Measurements from ENCODE around the gene NFYC. TPM values are rescaled to one million over a fixed set of nuclear protein-coding genes. Genes with fewer than 3 reads are reported as not detected.

NFYC gene
- total RNA-seq, 2 donors from 2014 or later, result 43.6 to 59.0 TPM

- Mint-ChIP-seq H3K9me3 (no peaks in the 10 kb centered on the region), H3K4me3 (no peak overlapping the region), H3K27me3 (ENCODE audit: insufficient read depth) (no peaks in the 10 kb centered on the region), H3K4me1 (no peaks in the 10 kb centered on the region), H3K36me3 (ENCODE audit: low read depth) (no peaks in the 10 kb centered on the region), H3K27ac (no peak overlapping the region)
- DNase-seq, result no peak
- Histone ChIP-seq H3K36me3 (ENCODE audit: control insufficient read depth, insufficient read depth, low read length) (no peaks in the 10 kb centered on the region), H3K27ac (ENCODE audit: low read depth, low read length) (no peak overlapping the region), H3K4me1 (ENCODE audit: control insufficient read depth, insufficient read depth, low read length) (no peaks in the 10 kb centered on the region), H3K27me3 (ENCODE audit: control insufficient read depth, insufficient read depth, low read length, poor library complexity, severe bottlenecking) (no peaks in the 10 kb centered on the region), H3K9me3 (ENCODE audit: control insufficient read depth, low read length) (no peaks in the 10 kb centered on the region), H3K9ac (ENCODE audit: extremely low read depth, low read length, poor library complexity, severe bottlenecking) (no peak overlapping the region), H3K4me3 (ENCODE audit: low read length) (no peak overlapping the region)
- TF ChIP-seq CTCF (conservative IDR thresholded peaks at IDR 0.05), result no peak
- 96 to 100% methylated on average over 1 to 2 of the region's 2 CpGs for WGBS, 2 experiments (ENCODE audit: insufficient coverage in 1 of 2, insufficient read length in 1 of 2)
Observed at GRCh38 chr1:40679165-40679953, 12.1 kb upstream of the NFYC start.

GRCh38 chr1:40684669-40685068 lies 6.8 kb upstream of the NFYC start:
- H3K27ac Mint-ChIP-seq, result no peak overlapping the region
- H3K4me1 Mint-ChIP-seq, result peaks cover under 1% of the 10 kb centered on the region
- Histone ChIP-seq H3K36me3 (ENCODE audit: control insufficient read depth, insufficient read depth, low read length) (peaks cover 12% of the 10 kb centered on the region), H3K9ac (ENCODE audit: extremely low read depth, low read length, poor library complexity, severe bottlenecking) (no peak overlapping the region), H3K4me3 (ENCODE audit: low read length) (no peak overlapping the region), H3K9me3 (ENCODE audit: control insufficient read depth, low read length) (no peaks in the 10 kb centered on the region), H3K4me1 (ENCODE audit: control insufficient read depth, insufficient read depth, low read length) (no peaks in the 10 kb centered on the region), H3K27ac (ENCODE audit: low read depth, low read length) (no peak overlapping the region), H3K27me3 (ENCODE audit: control insufficient read depth, insufficient read depth, low read length, poor library complexity, severe bottlenecking) (no peaks in the 10 kb centered on the region)
- no peak for DNase-seq
- H3K9me3 Mint-ChIP-seq, result no peaks in the 10 kb centered on the region
- no peak overlapping the region for H3K4me3 Mint-ChIP-seq
- no peak for TF ChIP-seq CTCF (conservative IDR thresholded peaks at IDR 0.05)
- peaks cover 24% of the 10 kb centered on the region for H3K36me3 Mint-ChIP-seq (ENCODE audit: low read depth)
- H3K27me3 Mint-ChIP-seq (ENCODE audit: insufficient read depth), result no peaks in the 10 kb centered on the region
- 90 to 91% methylated on average over 3 of the region's 3 CpGs for WGBS, 2 experiments (ENCODE audit: insufficient coverage in 1 of 2, insufficient read length in 1 of 2)

- 96% methylated on average over 7 of the region's 7 CpGs for WGBS, 2 experiments (ENCODE audit: insufficient coverage in 1 of 2, insufficient read length in 1 of 2)
- Histone ChIP-seq H3K9me3 (ENCODE audit: control insufficient read depth, low read length) (no peaks in the 10 kb centered on the region), H3K9ac (ENCODE audit: extremely low read depth, low read length, poor library complexity, severe bottlenecking) (no peak overlapping the region), H3K36me3 (ENCODE audit: control insufficient read depth, insufficient read depth, low read length) (peaks cover 14% of the 10 kb centered on the region), H3K4me3 (ENCODE audit: low read length) (no peak overlapping the region), H3K4me1 (ENCODE audit: control insufficient read depth, insufficient read depth, low read length) (no peaks in the 10 kb centered on the region), H3K27ac (ENCODE audit: low read depth, low read length) (no peak overlapping the region), H3K27me3 (ENCODE audit: control insufficient read depth, insufficient read depth, low read length, poor library complexity, severe bottlenecking) (no peaks in the 10 kb centered on the region)
- Mint-ChIP-seq H3K27ac (no peak overlapping the region), H3K4me1 (peaks cover 13% of the 10 kb centered on the region), H3K9me3 (no peaks in the 10 kb centered on the region), H3K27me3 (ENCODE audit: insufficient read depth) (no peaks in the 10 kb centered on the region), H3K36me3 (ENCODE audit: low read depth) (peaks cover 26% of the 10 kb centered on the region), H3K4me3 (no peak overlapping the region)
- TF ChIP-seq CTCF (conservative IDR thresholded peaks at IDR 0.05), result no peak
- no peak for DNase-seq
Observed at GRCh38 chr1:40687059-40687458, 4.4 kb upstream of the NFYC start.
